ENCODE measurements around the gene PAM. TPM values are rescaled to one million over a fixed set of nuclear protein-coding genes. Genes with fewer than 3 reads are reported as not detected.
A peak's percentile ranks its signal among the peaks of the same experiment; 100 is the strongest.

Gene PAM
- total and polyA plus RNA-seq, 2 of the 13 experiments (the other 11 are each of a cell fraction or from before 2014, with no cell fraction given): 20.2 to 79.1 TPM

GRCh38 chr5:102875721-102876123 lies 120.6 kb downstream of the PAM start:
- H3K27me3 ChIP-seq (ENCODE audit: control insufficient read depth in 1 of 2, insufficient read depth in 2 of 2, low read length in 2 of 2): no peaks in the 10 kb centered on the region
- ATAC-seq (no peak), DNase-seq (ENCODE audit: low spot score) (peak; percentile 29), FAIRE-seq (no peak)
- H3K9me3 ChIP-seq (ENCODE audit: low read length): no peaks in the 10 kb centered on the region
- peaks cover 13% of the 10 kb centered on the region for H3K4me1 ChIP-seq (ENCODE audit: insufficient read depth, low read length)
- POLR2A ChIA-PET: no interaction called here
- H3K4me3 ChIP-seq (replicated peaks in 1 of 3; ENCODE audit: insufficient read depth in 1 of 3, low read depth in 2 of 3, low read length in 3 of 3): no peak overlapping the region
- H4K20me1 ChIP-seq (ENCODE audit: insufficient read depth, low read length): no peaks in the 10 kb centered on the region
- H3K9ac ChIP-seq (ENCODE audit: insufficient read depth, low read depth, low read length): no peak overlapping the region
- CTCF ChIA-PET (ENCODE audit: low intra/inter-chr PET ratio, low total read pairs): no interaction called here
- WGBS (ENCODE audit: low lambda C conversion rate): 46% methylated on average over 4 of the region's 4 CpGs
- BruUV-seq (replicated peaks): no TSS peak
- no peak overlapping the region for H3K4me2 ChIP-seq (ENCODE audit: low read depth, low read length)
- no peaks in the 10 kb centered on the region for H3K79me2 ChIP-seq (ENCODE audit: insufficient read depth, low read length)
- TF ChIP-seq ZNF350 (CRISPR knock-in tag; IDR thresholded peaks at IDR 0.05; ENCODE audit: borderline replicate concordance, low read depth) (no peak), PAXIP1 (CRISPR knock-in tag; conservative IDR thresholded peaks at IDR 0.05) (no peak), GATA4 (IDR thresholded peaks at IDR 0.05; ENCODE audit: borderline replicate concordance, low read depth) (no peak), GTF2F1 (IDR thresholded peaks at IDR 0.05; ENCODE audit: low read length) (no peak), BATF2 (CRISPR knock-in tag; IDR thresholded peaks at IDR 0.05) (no peak), NFE2L2 (IDR thresholded peaks at IDR 0.05; ENCODE audit: low read length) (no peak), ZNF605 (CRISPR knock-in tag; IDR thresholded peaks at IDR 0.05) (no peak), GABPB1 (CRISPR knock-in tag; IDR thresholded peaks at IDR 0.05) (no peak), HNRNPLL (IDR thresholded peaks at IDR 0.05; ENCODE audit: low read depth, low read length, poor library complexity, severe bottlenecking) (no peak), ZNF12 (CRISPR knock-in tag; IDR thresholded peaks at IDR 0.05) (no peak), ZSCAN12 (CRISPR knock-in tag; IDR thresholded peaks at IDR 0.05) (no peak), ZNF263 (CRISPR knock-in tag; IDR thresholded peaks at IDR 0.05) (no peak), BORCS8-MEF2B (CRISPR knock-in tag; IDR thresholded peaks at IDR 0.05) (no peak), ZSCAN31 (CRISPR knock-in tag; IDR thresholded peaks at IDR 0.05; ENCODE audit: low read depth) (no peak), SUZ12 (IDR thresholded peaks at IDR 0.05; ENCODE audit: low read depth, low read length) (no peak), DR1 (CRISPR knock-in tag; IDR thresholded peaks at IDR 0.05) (no peak)
- H2AFZ ChIP-seq (ENCODE audit: low read length): no peak overlapping the region
- in situ Hi-C loops (cut with HindIII; ENCODE audit: extremely low pct_ligation_motif_present, low pct_unique_long_range_greater_than_20kb): no loop called here
- intact Hi-C loops (cut with micrococcal nuclease; ENCODE audit: unreplicated experiment): no loop called here
- H3K36me3 ChIP-seq (replicated peaks in 1 of 2; ENCODE audit: control insufficient read depth in 1 of 2, insufficient read depth in 2 of 2, low read length in 2 of 2): no peaks in the 10 kb centered on the region
- no peak overlapping the region for H3K27ac ChIP-seq (ENCODE audit: extremely low read length, insufficient read depth, low read length)
